Left ventricle myocardium inferior (tissue), 1 donor: ENCODE measurements around the gene RNF8. TPM values are rescaled to one million over a fixed set of nuclear protein-coding genes. Genes with fewer than 3 reads are reported as not detected.

Source experiments
- DNase-seq: peaks from one replicate; pipeline ENCODE4 v3.0.0-alpha.2; 2020
- H3K27ac ChIP-seq: fragments of 200-600 bp; replicated peaks from 2 replicates; pipeline ENCODE4 v1.8.0; 2021
- H3K27me3 ChIP-seq: fragments of 200-600 bp; 2 replicates; pipeline ENCODE4 v1.8.0; 2021; ENCODE audit warnings: low read depth
- H3K36me3 ChIP-seq: fragments of 200-600 bp; 2 replicates; pipeline ENCODE4 v1.8.0; 2021
- H3K4me1 ChIP-seq: fragments of 200-600 bp; 2 replicates; pipeline ENCODE4 v1.8.0; 2021
- H3K4me3 ChIP-seq: fragments of 200-600 bp; 2 replicates; pipeline ENCODE4 v1.8.0; 2021; ENCODE audit warnings: mild to moderate bottlenecking, moderate library complexity
- H3K9me3 ChIP-seq: fragments of 200-600 bp; replicated peaks from 2 replicates; pipeline ENCODE4 v1.8.0; 2021
- intact Hi-C: fragments of 100-400 bp; cut with micrococcal nuclease; formaldehyde crosslinking; loops from one replicate; pipeline ENCODE4 v1.11.0; 2022
- total RNA-seq: library from RNA; stranded (reverse); fragmentation: NEBNext Ultra II Directional; extraction: Animal tissue kit (Norgen Biotek cat#: 25700); gene quantifications from one replicate; pipeline ENCODE4 v1.2.1, GENCODE V29; 2021
- TF ChIP-seq, protein P1 (sequence below): fragments of 200-600 bp; IDR thresholded peaks from 2 replicates; pipeline ENCODE4 v1.8.0; 2021; ENCODE audit warnings: antibody characterized with exemption, mild to moderate bottlenecking, borderline replicate concordance
- donor health status: DM: no; HTN: yes; CAD: no; lungs with severe emphysema.

Gene RNF8
- total RNA-seq, 1 donor from 2014 or later, result 16.1 TPM

DNA sequence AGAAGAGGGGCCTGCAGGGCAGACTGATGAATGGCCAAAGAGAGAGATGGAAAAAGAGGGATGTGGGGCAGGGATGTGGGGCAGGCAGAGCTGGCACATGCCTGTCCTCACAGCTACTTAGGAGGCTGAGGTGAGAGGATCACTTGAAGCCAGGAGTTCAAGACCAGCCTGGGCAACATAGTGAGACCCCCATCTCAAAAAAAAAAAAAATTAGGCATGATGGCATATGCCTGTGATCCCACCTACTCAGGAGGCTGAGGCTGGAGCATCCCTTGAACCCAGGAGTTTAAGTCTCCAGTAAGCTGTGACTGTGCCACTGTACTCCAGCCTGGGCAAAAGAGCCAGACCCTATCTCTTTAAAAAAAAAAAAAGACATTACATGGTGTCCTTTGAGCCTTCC lies 34.8 kb downstream of the RNF8 start:
- H3K4me3 ChIP-seq, result no peak overlapping the region
- peaks cover 60% of the 10 kb centered on the region for H3K36me3 ChIP-seq
- no peaks in the 10 kb centered on the region for H3K4me1 ChIP-seq
- intact Hi-C loops, result no loop called here
- no peak overlapping the region for H3K27ac ChIP-seq
- H3K27me3 ChIP-seq, result no peaks in the 10 kb centered on the region
- no peak for DNase-seq
- TF ChIP-seq, protein P1, sequence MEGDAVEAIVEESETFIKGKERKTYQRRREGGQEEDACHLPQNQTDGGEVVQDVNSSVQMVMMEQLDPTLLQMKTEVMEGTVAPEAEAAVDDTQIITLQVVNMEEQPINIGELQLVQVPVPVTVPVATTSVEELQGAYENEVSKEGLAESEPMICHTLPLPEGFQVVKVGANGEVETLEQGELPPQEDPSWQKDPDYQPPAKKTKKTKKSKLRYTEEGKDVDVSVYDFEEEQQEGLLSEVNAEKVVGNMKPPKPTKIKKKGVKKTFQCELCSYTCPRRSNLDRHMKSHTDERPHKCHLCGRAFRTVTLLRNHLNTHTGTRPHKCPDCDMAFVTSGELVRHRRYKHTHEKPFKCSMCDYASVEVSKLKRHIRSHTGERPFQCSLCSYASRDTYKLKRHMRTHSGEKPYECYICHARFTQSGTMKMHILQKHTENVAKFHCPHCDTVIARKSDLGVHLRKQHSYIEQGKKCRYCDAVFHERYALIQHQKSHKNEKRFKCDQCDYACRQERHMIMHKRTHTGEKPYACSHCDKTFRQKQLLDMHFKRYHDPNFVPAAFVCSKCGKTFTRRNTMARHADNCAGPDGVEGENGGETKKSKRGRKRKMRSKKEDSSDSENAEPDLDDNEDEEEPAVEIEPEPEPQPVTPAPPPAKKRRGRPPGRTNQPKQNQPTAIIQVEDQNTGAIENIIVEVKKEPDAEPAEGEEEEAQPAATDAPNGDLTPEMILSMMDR, result no peak
- H3K9me3 ChIP-seq, result no peaks in the 10 kb centered on the region

GRCh38 chr6:37389857-37390256 lies 36.1 kb downstream of the RNF8 start:
- intact Hi-C loops, result no loop called here
- Histone ChIP-seq H3K4me1 (no peaks in the 10 kb centered on the region), H3K36me3 (peaks cover 50% of the 10 kb centered on the region), H3K27ac (no peak overlapping the region), H3K9me3 (no peaks in the 10 kb centered on the region), H3K4me3 (no peak overlapping the region), H3K27me3 (no peaks in the 10 kb centered on the region)
- DNase-seq, result no peak
- TF ChIP-seq, protein P1, result no peak

DNA sequence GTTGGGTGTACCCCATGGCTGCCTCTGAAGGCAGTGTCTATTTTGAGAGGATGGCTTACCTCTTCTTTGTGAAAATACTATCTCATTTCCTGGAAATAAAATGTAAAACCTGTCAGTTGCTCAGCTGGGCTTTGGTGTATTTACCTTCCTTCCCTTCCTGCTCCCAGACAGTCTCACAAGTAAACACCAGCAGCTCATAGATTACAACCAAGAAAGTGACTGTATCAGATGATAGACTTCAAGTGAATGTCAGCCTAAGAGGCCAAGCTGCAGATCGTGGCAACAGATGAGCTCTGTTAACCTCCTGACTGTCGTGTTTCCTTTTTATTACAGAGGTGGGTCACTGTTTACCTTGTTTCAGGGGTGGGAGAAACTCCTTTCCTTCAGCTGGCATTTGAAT lies 37.3 kb downstream of the RNF8 start:
- TF ChIP-seq, protein P1, result no peak
- intact Hi-C loops, result no loop called here
- Histone ChIP-seq H3K4me3 (no peak overlapping the region), H3K4me1 (no peaks in the 10 kb centered on the region), H3K9me3 (no peaks in the 10 kb centered on the region), H3K36me3 (peaks cover 48% of the 10 kb centered on the region), H3K27me3 (no peaks in the 10 kb centered on the region), H3K27ac (no peak overlapping the region)
- DNase-seq, result no peak

DNA sequence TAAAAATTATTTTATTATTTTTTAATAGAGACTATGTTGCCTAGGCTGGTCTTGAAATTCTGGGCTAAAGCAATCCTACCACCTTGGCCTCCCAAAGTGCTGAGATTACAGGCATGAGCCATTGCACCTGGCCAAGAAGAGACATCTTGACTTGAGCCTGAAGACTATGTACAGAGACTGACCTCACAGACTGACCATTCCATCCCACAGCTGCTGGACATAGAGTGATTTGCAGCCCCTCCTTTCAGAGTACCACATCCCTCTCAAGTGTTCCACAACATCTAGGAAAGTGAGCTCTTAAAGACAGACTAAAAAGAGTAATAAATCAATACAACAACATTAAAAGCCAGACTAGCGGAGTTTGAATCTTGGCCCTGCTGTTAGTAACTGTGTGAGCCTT lies 39.0 kb downstream of the RNF8 start:
- Histone ChIP-seq H3K36me3 (peaks cover 35% of the 10 kb centered on the region), H3K27ac (no peak overlapping the region), H3K4me3 (no peak overlapping the region), H3K27me3 (no peaks in the 10 kb centered on the region), H3K4me1 (no peaks in the 10 kb centered on the region), H3K9me3 (no peaks in the 10 kb centered on the region)
- no peak for DNase-seq
- intact Hi-C loops, result no loop called here
- TF ChIP-seq, protein P1, result no peak

GRCh38 chr6:37393381-37393929 lies 39.7 kb downstream of the RNF8 start:
- no peak for DNase-seq
- H3K27ac ChIP-seq, result no peak overlapping the region
- H3K9me3 ChIP-seq, result no peaks in the 10 kb centered on the region
- no peaks in the 10 kb centered on the region for H3K4me1 ChIP-seq
- TF ChIP-seq, protein P1, result no peak
- intact Hi-C loops, result no loop called here
- no peaks in the 10 kb centered on the region for H3K27me3 ChIP-seq
- H3K4me3 ChIP-seq, result no peak overlapping the region
- peaks cover 35% of the 10 kb centered on the region for H3K36me3 ChIP-seq
